Measurements from ENCODE around the gene MSH2. TPM values are rescaled to one million over a fixed set of nuclear protein-coding genes. Genes with fewer than 3 reads are reported as not detected.

The MSH2 gene
- total and polyA plus RNA-seq, 2 donors (not counting 1 experiment from before 2014, with no cell fraction given): 15.4 to 19.7 TPM

GRCh38 chr2:47460766-47461165 is 57.8 kb downstream of the MSH2 start:
- no peak for TF ChIP-seq EZH2 (IDR thresholded peaks at IDR 0.05; ENCODE audit: low read length, missing control alignments)
- no peak for TF ChIP-seq CTCF (conservative IDR thresholded peaks at IDR 0.05 in 1 of 2, IDR thresholded peaks at IDR 0.05 in 1 of 2; ENCODE audit: low read depth in 1 of 2, low read length in 2 of 2)
- Histone ChIP-seq H3K36me3 (ENCODE audit: control insufficient read depth, insufficient read depth, low read length) (no peaks in the 10 kb centered on the region), H3K9me3 (ENCODE audit: control insufficient read depth, insufficient read depth, low read depth, low read length) (no peaks in the 10 kb centered on the region), H3K4me3 (replicated peaks in 1 of 4; ENCODE audit: control extremely low read depth in 1 of 4, insufficient read depth in 1 of 4, low read depth in 3 of 4, low read length in 4 of 4) (no peak overlapping the region), H4K20me1 (ENCODE audit: control insufficient read depth, extremely low read depth, insufficient read depth, low read length) (no peaks in the 10 kb centered on the region), H3K4me2 (ENCODE audit: extremely low read depth, insufficient read depth, low read length) (no peak overlapping the region), H3K4me1 (ENCODE audit: control insufficient read depth, extremely low read depth, insufficient read depth, low read length) (no peaks in the 10 kb centered on the region), H3K9ac (ENCODE audit: insufficient read depth, low read length) (no peak overlapping the region), H3K79me2 (ENCODE audit: control insufficient read depth, insufficient read depth, low read length) (no peaks in the 10 kb centered on the region), H3K27me3 (ENCODE audit: control insufficient read depth, insufficient read depth, low read length) (no peaks in the 10 kb centered on the region), H3K27ac (ENCODE audit: insufficient read depth, low read length) (no peak overlapping the region), H2AFZ (ENCODE audit: low read length) (no peak overlapping the region)
- peak in 1 of 2 donors; percentile 14 for DNase-seq (ENCODE audit: low read depth in 2 of 2)

GRCh38 chr2:47471429-47472116 is 68.6 kb downstream of the MSH2 start:
- Histone ChIP-seq H3K9me3 (ENCODE audit: control insufficient read depth, insufficient read depth, low read depth, low read length) (no peaks in the 10 kb centered on the region), H2AFZ (ENCODE audit: low read length) (no peak overlapping the region), H3K79me2 (ENCODE audit: control insufficient read depth, insufficient read depth, low read length) (no peaks in the 10 kb centered on the region), H3K4me2 (ENCODE audit: extremely low read depth, insufficient read depth, low read length) (no peak overlapping the region), H3K36me3 (ENCODE audit: control insufficient read depth, insufficient read depth, low read length) (no peaks in the 10 kb centered on the region), H3K4me1 (ENCODE audit: control insufficient read depth, extremely low read depth, insufficient read depth, low read length) (no peaks in the 10 kb centered on the region), H3K27me3 (ENCODE audit: control insufficient read depth, insufficient read depth, low read length) (no peaks in the 10 kb centered on the region), H3K27ac (ENCODE audit: insufficient read depth, low read length) (no peak overlapping the region), H4K20me1 (ENCODE audit: control insufficient read depth, extremely low read depth, insufficient read depth, low read length) (no peaks in the 10 kb centered on the region), H3K4me3 (replicated peaks in 1 of 4; ENCODE audit: control extremely low read depth in 1 of 4, insufficient read depth in 1 of 4, low read depth in 3 of 4, low read length in 4 of 4) (no peak overlapping the region), H3K9ac (ENCODE audit: insufficient read depth, low read length) (no peak overlapping the region)
- DNase-seq (ENCODE audit: low read depth in 2 of 2): no peak
- TF ChIP-seq CTCF (conservative IDR thresholded peaks at IDR 0.05 in 1 of 2, IDR thresholded peaks at IDR 0.05 in 1 of 2; ENCODE audit: low read depth in 1 of 2, low read length in 2 of 2) (no peak), EZH2 (IDR thresholded peaks at IDR 0.05; ENCODE audit: low read length, missing control alignments) (no peak)

- no peak overlapping the region for H3K9ac ChIP-seq (ENCODE audit: insufficient read depth, low read length)
- H2AFZ ChIP-seq (ENCODE audit: low read length): no peak overlapping the region
- H3K36me3 ChIP-seq (ENCODE audit: control insufficient read depth, insufficient read depth, low read length): no peaks in the 10 kb centered on the region
- no peak overlapping the region for H3K4me2 ChIP-seq (ENCODE audit: extremely low read depth, insufficient read depth, low read length)
- no peak for DNase-seq (ENCODE audit: low read depth in 2 of 2)
- no peaks in the 10 kb centered on the region for H3K27me3 ChIP-seq (ENCODE audit: control insufficient read depth, insufficient read depth, low read length)
- no peaks in the 10 kb centered on the region for H4K20me1 ChIP-seq (ENCODE audit: control insufficient read depth, extremely low read depth, insufficient read depth, low read length)
- H3K4me1 ChIP-seq (ENCODE audit: control insufficient read depth, extremely low read depth, insufficient read depth, low read length): no peaks in the 10 kb centered on the region
- H3K79me2 ChIP-seq (ENCODE audit: control insufficient read depth, insufficient read depth, low read length): no peaks in the 10 kb centered on the region
- H3K4me3 ChIP-seq (replicated peaks in 1 of 4; ENCODE audit: control extremely low read depth in 1 of 4, insufficient read depth in 1 of 4, low read depth in 3 of 4, low read length in 4 of 4): no peak overlapping the region
- TF ChIP-seq CTCF (conservative IDR thresholded peaks at IDR 0.05 in 1 of 2, IDR thresholded peaks at IDR 0.05 in 1 of 2; ENCODE audit: low read depth in 1 of 2, low read length in 2 of 2): no peak
- TF ChIP-seq EZH2 (IDR thresholded peaks at IDR 0.05; ENCODE audit: low read length, missing control alignments): no peak
- H3K9me3 ChIP-seq (ENCODE audit: control insufficient read depth, insufficient read depth, low read depth, low read length): no peaks in the 10 kb centered on the region
- no peak overlapping the region for H3K27ac ChIP-seq (ENCODE audit: insufficient read depth, low read length)
These were observed 76.9 kb downstream of the MSH2 start for GRCh38 chr2:47479863-47480262.
